ENCODE measurements around the gene RAD51C. TPM values are rescaled to one million over a fixed set of nuclear protein-coding genes. Genes with fewer than 3 reads are reported as not detected.

The RAD51C gene
- total RNA-seq, 1 experiment from 2014 or later, result 15.2 TPM

GRCh38 chr17:58692239-58693055 lies at the start of gene RAD51C (continued):
- TF ChIP-seq ZNF532 (CRISPR knock-in tag; IDR thresholded peaks at IDR 0.05; ENCODE audit: borderline replicate concordance) (peak; percentile 79; the same call in 1 of the 2 replicates), ZNF512 (CRISPR knock-in tag; IDR thresholded peaks at IDR 0.05; ENCODE audit: borderline replicate concordance) (no peak), SMAD3 (CRISPR knock-in tag; IDR thresholded peaks at IDR 0.05; ENCODE audit: borderline replicate concordance) (no peak), ZNF121 (CRISPR knock-in tag; IDR thresholded peaks at IDR 0.05) (no peak), NR3C1 (CRISPR knock-in tag; conservative IDR thresholded peaks at IDR 0.05; ENCODE audit: low read depth) (no peak), HMGA2 (CRISPR knock-in tag; IDR thresholded peaks at IDR 0.05) (no peak), HMGXB4 (CRISPR knock-in tag; IDR thresholded peaks at IDR 0.05) (no peak), ARID4B (CRISPR knock-in tag; IDR thresholded peaks at IDR 0.05; ENCODE audit: borderline replicate concordance) (0 out of 2 replicates have a peak, but pooled peaks have one; percentile 20), CDX4 (CRISPR knock-in tag; IDR thresholded peaks at IDR 0.05; ENCODE audit: borderline replicate concordance) (no peak), GABPB1 (CRISPR knock-in tag; IDR thresholded peaks at IDR 0.05) (peak; percentile 81), E2F4 (CRISPR knock-in tag; IDR thresholded peaks at IDR 0.05; ENCODE audit: borderline replicate concordance, low read depth) (peak; percentile 81; the same call in 1 of the 2 replicates), EMX1 (CRISPR knock-in tag; IDR thresholded peaks at IDR 0.05) (no peak), ZNF423 (CRISPR knock-in tag; IDR thresholded peaks at IDR 0.05) (peak; percentile 53; the same call in 1 of the 2 replicates)
- TF ChIP-seq, protein P1, sequence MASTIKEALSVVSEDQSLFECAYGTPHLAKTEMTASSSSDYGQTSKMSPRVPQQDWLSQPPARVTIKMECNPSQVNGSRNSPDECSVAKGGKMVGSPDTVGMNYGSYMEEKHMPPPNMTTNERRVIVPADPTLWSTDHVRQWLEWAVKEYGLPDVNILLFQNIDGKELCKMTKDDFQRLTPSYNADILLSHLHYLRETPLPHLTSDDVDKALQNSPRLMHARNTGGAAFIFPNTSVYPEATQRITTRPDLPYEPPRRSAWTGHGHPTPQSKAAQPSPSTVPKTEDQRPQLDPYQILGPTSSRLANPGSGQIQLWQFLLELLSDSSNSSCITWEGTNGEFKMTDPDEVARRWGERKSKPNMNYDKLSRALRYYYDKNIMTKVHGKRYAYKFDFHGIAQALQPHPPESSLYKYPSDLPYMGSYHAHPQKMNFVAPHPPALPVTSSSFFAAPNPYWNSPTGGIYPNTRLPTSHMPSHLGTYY (CRISPR knock-in tag; IDR thresholded peaks at IDR 0.05), result no peak
- TF ChIP-seq, protein P2, sequence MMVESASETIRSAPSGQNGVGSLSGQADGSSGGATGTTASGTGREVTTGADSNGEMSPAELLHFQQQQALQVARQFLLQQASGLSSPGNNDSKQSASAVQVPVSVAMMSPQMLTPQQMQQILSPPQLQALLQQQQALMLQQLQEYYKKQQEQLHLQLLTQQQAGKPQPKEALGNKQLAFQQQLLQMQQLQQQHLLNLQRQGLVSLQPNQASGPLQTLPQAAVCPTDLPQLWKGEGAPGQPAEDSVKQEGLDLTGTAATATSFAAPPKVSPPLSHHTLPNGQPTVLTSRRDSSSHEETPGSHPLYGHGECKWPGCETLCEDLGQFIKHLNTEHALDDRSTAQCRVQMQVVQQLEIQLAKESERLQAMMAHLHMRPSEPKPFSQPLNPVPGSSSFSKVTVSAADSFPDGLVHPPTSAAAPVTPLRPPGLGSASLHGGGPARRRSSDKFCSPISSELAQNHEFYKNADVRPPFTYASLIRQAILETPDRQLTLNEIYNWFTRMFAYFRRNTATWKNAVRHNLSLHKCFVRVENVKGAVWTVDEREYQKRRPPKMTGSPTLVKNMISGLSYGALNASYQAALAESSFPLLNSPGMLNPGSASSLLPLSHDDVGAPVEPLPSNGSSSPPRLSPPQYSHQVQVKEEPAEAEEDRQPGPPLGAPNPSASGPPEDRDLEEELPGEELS (CRISPR knock-in tag; IDR thresholded peaks at IDR 0.05), result 0 out of 2 replicates have a peak, but pooled peaks have one; percentile 57
- TF ChIP-seq, protein P3, sequence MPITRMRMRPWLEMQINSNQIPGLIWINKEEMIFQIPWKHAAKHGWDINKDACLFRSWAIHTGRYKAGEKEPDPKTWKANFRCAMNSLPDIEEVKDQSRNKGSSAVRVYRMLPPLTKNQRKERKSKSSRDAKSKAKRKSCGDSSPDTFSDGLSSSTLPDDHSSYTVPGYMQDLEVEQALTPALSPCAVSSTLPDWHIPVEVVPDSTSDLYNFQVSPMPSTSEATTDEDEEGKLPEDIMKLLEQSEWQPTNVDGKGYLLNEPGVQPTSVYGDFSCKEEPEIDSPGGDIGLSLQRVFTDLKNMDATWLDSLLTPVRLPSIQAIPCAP (CRISPR knock-in tag; IDR thresholded peaks at IDR 0.05), result peak; percentile 67; the same call in 1 of the 2 replicates
